Left cardiac atrium (tissue), 4 donors: ENCODE measurements around the gene ARHGEF11. TPM values are rescaled to one million over a fixed set of nuclear protein-coding genes. Genes with fewer than 3 reads are reported as not detected.

Experiments used
- ATAC-seq, 2 donors: fragments of 200-7000 bp; cut with Tn5 transposase; one replicate each; pipeline ENCODE4 v1.9.1; 2020; ENCODE audit warnings: mild to moderate bottlenecking in 2 of 2, moderate library complexity in 2 of 2
- DNase-seq: peaks from one replicate; pipeline ENCODE4 v3.0.0-alpha.2; 2020
- intact Hi-C, 2 donors: fragments of 100-400 bp; cut with DNase I; formaldehyde crosslinking; loops; one replicate each; pipeline versions ENCODE4 v1.14.1 to v1.15.1; 2022 to 2023
- total RNA-seq, 2 donors: library from RNA; stranded (reverse); fragmentation: NEBNext Ultra II Directional; extraction: Animal tissue kit (Norgen Biotek cat#: 25700); gene quantifications; one replicate each; pipeline ENCODE4 v1.2.1, GENCODE V29; 2021
- donor health status: DM: no; HTN: yes; CAD: no.
- donor health status: DM: no; HTN: yes; CAD: no; lungs with severe emphysema.
- donor health status: DM: yes; HTN: yes; CAD: no.
- donor health status: Dilated cardiomyopathy.

ARHGEF11 gene
- total RNA-seq, 2 donors from 2014 or later = 25.4 to 27.0 TPM

DNA sequence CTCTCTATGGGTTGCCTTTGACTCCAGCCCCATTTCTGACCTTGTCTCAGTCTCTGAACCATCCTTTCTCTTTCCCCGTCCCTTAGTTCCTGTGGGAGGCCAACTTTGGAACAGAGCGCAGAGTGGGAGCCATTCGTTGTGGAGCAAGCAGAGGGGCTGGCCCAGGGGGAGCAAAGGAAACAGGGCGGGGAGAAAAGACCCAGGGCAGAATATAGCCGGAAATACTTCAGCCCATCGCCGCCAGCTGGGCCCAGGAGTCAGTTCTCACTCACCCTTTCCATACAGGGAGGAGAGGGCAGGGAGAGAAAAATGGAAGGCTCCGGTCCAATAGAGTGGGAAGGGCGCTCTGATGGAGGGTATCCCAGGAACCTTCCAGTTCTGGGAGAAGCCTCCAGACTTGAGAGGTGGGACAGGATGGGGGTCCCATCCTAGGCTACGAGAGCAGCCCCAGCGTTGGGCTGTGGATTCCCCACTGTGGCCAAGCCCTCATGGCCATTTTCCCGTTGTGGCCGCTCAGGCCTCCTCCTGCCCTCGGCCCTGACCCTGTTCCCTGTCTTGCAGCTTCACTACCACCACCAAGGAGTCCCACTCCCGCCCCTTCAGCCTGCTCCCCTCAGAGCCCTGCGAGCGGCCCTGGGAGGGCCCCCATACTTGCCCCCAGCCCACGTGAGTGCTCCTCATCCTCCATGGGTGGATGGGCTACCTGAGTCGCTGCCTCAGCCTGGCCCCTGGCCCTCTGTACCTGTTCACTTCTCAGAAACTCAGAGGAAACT, 141.2 kb downstream of the ARHGEF11 start:
- DNase-seq = no peak
- ATAC-seq = no peak
- intact Hi-C loops = no loop called here

DNA sequence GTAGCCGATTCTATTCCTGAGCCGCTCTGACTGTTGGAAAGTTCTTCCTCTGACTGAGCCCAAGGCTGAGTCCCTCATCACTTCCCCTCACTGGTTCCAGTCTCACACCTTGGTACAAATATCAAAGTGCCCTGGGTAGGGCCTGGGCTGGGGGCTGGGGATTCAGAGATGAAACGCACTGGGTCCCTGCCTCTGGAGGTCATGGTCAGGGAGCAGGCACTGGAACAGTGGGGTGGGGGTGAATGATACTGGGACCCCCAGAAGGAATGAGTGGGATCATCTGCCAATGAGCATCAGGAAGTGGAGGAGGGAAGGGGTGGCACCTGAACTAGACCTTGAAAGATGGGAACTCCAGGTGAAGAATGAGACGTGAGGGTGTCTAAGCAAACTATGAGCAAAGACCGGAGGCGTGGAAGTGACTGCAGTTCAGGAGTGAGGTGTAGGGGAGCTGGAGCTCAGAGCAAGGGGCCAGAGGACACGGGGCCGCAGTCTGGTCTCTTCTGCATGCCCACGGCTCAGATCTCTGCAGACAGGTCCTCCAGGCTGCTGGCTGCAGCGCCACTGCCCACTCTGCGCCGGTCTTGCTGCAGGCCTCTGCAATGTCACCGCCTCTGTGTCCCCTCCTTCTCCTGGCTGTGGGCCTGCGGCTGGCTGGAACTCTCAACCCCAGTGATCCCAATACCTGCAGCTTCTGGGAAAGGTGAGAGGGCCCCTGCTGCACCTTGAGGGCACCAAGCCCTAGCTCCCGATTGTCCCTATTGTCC, 142.0 kb downstream of the ARHGEF11 start:
- DNase-seq (no peak), ATAC-seq (no peak)
- intact Hi-C loops = no loop called here

DNA sequence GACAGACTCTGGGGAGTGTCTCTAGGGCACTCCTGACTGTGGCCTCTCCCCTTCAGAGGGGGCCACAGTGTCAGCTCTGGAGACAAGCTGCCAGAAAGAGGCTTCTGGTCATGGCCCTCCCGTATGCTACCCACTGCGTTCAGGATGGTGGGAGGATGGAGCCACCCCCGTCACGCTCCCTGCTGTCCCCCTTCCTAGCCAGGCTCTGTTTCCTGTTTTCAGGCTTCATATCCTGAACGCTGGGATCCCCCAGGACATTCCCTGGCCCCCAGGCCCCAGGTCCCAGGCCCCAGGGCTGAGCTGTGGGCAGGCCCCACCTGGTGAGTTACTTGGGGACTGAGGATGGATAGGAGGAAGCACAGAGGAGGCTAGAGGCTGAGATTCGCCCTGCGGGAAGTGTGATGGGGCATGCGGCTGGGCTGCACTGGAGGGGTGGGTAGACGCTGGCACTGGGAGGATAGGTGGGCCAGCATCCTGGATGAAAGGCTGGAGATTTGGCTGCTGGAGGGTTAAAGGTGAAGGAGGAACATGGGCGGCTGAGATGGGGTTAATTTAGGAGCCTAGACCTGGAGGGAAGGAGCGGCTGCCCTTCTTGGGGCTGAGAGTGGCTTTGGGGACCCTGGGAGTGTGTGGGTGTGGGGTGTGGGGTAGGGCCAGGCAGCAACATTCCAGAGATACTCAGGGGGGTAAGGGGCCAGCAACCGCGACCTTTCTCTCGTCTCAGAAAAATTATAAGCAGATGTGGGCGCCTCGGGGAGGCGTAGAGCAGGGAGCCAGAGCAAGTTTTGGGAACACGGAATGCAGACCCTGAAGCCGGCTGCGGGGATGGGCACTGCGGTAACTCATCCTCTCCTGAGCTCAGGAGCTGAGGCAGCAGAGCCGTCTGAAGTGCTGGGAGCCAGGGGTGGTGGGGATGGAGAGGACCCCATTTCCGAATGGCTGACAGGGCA, 143.3 kb downstream of the ARHGEF11 start:
- DNase-seq (no peak), ATAC-seq (no peak)
- intact Hi-C loops = no loop called here

DNA sequence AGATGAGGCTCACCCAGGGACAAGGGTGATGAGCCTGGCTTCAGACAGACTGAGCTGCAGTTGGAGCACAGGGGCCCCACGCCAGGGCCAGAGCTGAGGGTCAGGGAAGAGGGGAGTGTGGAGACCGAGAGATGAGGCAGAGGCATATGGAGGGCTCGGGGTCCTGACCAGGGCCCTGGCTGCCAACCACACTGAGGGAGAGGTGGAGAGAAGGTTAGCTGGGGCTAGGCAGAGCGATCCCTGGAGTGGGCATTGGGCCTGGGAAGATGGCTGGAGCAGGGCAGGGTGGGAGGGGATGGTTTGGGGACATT, 144.0 kb downstream of the ARHGEF11 start:
- ATAC-seq = no peak
- no peak for DNase-seq
- intact Hi-C loops = no loop called here

DNA sequence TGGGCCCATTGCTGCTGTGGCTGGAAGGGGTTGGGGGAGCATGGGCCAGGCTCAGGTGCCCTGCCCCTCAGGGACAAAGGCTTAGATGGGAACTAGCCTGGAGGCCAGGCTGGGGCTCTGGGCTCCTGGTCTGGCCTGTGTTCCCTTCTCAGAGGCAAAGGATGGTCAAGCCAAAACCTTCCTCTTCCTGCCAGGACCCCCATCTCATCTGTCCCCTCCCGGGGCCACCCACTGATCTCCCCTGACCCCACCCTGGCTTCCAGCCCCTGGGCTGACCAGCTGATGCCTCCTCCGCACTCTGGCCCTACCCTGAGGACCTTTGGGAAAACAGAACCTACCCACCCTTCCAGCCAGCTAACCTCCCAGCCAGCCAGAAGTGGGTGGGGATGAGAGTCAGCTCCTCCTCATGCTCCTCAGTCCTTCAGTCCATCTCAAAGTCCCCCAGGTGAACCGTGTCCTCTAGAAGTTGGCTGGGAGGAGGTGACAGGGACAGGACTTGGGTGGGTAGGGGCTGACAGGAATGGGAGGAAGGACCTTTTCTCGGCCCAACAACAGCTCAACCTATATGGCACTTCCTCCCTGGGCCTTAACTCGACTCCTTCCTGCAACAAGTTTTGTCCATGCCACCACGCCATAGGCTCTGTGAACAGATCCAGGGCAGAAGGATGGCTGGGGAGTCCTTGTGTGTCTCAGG, 144.5 kb downstream of the ARHGEF11 start:
- intact Hi-C loops = no loop called here
- DNase-seq (no peak), ATAC-seq (no peak)

DNA sequence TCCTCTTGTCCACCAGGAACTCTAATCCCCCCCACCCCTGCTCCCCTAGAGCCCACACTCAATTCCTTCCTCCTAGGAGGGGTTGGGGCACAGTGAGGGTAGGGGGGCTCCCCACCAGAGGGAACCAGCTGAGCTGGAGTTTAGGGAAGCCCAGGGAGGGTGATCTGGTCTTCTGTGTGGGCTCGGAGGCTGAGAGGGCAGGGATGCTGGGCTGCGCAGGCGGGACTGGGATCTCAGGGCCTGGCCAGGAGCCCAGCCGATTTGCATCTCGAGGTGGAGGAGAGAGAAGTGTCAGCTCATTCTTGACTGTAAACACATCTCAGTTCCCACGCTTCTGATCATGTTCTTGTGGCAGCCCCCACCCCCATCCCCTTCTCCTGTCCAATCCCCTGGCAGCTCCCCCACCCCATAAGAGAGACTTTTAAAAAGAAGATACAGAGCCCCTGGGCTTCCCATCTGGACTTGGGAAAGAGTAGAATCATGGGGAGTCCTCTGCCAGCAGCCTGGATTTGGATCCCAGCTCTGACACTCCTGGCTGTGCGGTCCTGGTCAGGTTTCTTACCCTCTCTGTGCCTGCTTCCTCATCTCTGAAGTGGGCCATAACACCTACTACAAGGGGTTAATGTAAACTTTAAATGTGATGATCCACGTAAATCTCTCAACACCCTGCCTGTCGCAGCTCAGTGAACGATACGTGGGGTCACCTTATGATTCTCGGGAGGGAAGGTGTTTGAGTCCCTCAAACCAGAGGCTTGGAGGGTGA, 145.4 kb downstream of the ARHGEF11 start:
- DNase-seq = no peak
- intact Hi-C loops = no loop called here
- ATAC-seq = no peak

DNA sequence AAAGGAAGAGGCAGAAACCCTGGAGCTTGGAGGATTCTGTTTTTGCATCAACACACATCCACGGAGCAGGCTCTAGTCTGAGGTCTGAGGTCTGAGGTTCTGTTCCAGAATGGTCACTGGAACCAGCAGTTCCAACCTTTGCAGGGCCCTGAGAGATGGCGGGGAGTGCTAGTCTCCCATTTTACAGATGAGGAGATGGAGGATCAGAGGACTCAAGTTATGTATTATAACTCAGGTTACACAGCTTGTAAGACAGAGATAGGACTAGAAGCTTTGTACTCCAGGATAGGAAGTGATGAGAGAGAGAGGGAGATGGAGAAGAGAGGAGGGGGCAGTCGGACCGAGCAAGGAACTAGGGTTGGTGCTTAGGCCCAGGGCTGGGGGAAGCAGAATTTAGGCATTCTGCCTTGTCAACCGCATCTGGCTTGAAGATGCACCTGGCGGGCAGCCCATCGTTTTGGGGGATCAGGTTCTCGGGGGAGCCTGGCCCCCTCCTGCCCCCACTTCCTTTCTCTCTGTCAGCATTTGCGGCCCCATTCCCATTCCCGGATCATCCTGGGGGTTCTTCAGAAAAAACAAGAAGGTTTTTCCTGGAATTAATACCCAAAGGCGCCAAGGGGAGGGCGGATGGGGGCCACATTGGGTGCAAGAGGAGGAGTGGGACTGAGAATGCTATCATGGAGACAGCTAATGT, 146.4 kb downstream of the ARHGEF11 start:
- DNase-seq = no peak

DNA sequence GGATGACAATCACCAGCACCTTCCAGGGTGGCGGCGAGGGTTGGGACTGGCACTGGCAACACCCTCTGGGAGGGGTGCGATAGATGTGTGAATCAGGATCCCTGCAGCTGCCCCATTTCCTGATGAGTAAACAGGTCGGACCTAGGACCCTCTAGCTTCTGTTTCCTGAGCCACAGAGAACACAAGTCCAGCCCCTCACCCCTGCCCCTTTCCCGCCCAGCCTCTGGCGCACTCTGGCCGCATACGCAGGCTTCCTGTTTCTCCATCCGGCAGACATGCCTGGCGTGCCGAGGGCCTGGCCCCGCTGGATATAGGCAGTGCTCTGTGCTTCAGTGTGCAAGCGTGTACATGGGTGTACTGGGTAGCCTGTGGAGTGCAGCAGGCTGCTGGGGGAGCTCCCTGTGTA, 147.4 kb downstream of the ARHGEF11 start:
- ATAC-seq = peak; percentile 25 to 28
- intact Hi-C loops = no loop called here
- peak; percentile 75 for DNase-seq

More for the DNA sequence above, 146.4 kb downstream of the ARHGEF11 start:
- intact Hi-C loops = no loop called here
- ATAC-seq = no peak

DNA sequence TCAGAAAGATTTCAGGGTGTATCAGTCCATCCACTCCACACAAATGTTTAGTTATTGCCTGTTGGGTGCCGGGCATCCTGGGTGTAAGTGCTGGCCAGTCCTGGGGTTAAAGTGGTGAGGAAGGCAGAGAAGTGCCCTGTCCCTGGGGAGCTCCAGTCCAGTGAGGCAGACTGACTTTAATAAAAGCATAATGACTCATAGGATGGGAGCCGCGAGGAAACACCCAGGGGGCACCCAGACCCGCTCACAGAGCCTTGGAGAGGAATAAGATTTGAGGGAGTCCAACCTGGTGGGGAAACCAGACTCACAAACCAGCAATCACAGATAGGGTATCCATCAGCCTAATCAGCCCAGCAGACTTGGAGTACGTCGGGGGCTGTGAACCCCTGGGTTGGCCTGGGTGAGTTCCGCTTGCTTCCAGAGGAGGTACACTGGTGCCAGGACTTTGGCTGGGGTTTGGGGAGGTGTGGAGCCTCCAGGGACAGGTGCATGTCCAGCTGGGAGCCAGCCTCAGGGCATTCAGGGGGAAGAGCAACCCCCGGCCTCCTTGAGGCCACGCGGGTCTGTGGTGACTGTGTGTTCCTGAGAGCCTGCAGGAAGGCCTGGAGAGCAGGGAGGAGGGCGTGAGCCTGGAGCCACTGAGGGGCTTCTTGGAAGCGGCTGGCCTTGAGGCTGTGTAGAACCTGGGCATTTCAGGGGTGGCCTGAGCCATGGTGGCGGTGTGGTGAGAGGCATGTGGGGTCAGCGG, 148.3 kb downstream of the ARHGEF11 start:
- intact Hi-C loops = no loop called here
- ATAC-seq = peak in 1 of 2 donors; percentile 3
- no peak for DNase-seq

DNA sequence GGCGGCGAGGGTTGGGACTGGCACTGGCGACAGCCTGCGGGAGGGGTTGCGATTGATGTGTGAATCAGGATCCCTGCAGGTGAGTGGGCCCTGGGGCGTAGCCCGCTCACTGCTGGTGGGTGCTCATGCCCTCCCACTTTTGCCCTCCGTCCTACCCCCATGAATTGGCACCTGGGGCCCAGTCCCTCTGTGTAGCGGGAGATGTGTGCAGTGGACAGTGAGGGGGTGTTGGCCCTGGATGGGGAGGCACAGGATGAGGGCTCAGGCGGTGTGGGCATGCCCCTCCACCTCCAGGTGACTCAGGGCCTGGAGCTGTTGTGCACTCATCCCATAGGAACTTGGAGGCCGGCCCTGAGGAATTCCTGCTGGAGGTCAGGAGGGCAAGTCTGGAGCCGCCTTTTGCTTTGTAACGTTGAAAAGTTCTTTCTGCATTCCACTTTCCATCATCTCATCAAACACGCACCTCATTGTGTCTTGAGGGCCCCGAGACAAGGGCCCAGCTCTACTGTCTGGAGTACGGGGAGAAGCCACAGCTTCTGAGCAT, 149.0 kb downstream of the ARHGEF11 start:
- DNase-seq = peak; percentile 65
- intact Hi-C loops = no loop called here
- peak in 1 of 2 donors; percentile 36 for ATAC-seq

DNA sequence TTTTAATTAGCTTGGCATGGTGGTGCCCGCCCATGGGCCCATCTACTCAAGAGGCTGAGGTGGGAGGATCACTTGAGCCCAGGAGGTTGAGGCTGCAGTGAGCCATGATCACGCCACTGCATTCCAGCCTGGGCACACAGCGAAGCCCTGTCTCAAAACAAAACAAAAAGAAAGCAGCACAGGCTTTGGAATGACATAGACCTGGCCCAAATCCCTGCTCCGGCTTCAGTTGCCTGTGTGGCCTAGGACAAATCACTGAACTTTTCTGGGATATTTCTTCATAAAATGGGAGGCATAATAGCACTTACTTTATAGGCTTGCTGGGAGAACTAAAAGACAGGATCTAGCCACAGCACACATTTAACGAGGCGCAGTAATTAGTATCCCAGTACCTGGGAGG, 149.6 kb downstream of the ARHGEF11 start:
- intact Hi-C loops = no loop called here
- DNase-seq (no peak), ATAC-seq (no peak)

DNA sequence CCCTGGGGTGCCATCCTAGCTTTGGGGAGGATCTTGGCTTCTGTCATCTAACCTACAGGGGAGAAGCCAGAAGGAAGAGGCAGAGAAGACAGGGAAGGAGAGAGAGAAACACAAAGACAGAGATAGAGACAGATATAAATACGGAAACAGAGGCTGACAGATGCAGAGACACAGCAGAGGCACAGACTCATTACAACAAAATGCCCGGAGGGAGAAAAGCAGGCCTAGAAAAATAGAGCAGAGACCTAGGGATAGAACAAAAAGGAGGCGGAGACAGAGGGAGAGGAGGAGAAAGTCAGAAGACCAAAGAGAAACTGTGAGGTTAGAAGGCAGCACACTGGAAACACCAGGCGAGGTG, 150.1 kb downstream of the ARHGEF11 start:
- ATAC-seq (no peak), DNase-seq (no peak)
- intact Hi-C loops = no loop called here

DNA sequence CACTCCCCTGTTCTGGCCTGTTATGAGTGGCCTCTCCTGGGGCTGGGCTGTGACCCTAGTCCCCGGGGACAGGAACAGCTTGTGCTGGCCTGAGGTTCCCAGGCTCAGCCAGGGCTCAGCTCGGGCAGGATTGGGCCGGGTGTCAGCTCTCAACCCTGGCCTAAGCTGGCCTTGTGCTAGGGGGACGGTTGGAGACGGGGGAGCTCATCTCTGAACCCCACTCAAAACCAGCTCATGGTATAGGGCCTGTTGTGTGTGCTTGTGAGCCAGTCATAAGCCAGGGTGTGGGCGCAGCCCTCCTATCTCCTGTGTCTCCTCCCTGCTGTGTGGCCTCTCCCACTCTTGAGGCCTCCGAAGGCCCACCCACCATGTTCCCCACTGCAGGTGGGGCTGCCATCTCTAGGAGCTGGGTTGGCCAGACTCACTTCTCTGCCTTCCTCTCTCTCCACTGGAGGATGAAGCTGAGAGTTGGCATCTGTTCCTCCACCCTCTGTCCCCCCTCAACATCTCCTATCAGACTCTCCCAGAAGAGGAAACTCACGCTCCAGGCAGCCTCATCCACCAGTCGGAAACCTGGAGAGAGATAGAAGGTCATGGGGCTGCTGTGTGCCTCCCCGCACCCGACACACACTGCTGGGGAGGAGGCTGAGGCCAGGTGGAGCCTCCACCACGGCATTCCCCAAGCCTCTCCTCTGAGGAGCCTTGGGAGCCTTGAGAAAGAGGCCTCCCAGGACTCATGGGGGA, 150.7 kb downstream of the ARHGEF11 start:
- DNase-seq (peak; percentile 63), ATAC-seq (peak; percentile 8 to 24)
- intact Hi-C loops = loop anchor here (5.0 kb wide), 2 partner anchors 32 to 58 kb away; no protein-coding TSS in a partner anchor

DNA sequence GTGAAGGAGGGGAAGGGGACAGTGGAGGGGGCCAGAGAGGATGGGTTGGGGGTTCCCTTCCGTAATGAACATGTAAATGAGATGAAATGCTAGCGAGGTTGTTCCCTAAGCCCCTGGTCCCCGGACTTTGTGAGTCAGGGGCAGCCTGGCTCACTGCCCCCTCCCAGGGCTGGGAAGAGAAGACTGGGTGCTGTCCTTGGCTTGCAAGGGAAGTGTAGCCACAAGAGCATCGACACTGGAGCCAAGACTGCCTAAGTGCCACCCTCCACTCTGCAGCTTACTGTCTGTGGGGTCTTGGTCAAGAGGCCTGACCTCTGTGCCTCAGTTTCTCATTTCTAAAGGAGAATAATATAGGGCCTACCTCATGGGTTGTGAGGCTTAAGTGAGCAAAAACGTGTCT, 151.5 kb downstream of the ARHGEF11 start:
- intact Hi-C loops = loop anchor here (5.0 kb wide), 2 partner anchors 33 to 57 kb away; no protein-coding TSS in a partner anchor
- DNase-seq = no peak
- no peak for ATAC-seq

DNA sequence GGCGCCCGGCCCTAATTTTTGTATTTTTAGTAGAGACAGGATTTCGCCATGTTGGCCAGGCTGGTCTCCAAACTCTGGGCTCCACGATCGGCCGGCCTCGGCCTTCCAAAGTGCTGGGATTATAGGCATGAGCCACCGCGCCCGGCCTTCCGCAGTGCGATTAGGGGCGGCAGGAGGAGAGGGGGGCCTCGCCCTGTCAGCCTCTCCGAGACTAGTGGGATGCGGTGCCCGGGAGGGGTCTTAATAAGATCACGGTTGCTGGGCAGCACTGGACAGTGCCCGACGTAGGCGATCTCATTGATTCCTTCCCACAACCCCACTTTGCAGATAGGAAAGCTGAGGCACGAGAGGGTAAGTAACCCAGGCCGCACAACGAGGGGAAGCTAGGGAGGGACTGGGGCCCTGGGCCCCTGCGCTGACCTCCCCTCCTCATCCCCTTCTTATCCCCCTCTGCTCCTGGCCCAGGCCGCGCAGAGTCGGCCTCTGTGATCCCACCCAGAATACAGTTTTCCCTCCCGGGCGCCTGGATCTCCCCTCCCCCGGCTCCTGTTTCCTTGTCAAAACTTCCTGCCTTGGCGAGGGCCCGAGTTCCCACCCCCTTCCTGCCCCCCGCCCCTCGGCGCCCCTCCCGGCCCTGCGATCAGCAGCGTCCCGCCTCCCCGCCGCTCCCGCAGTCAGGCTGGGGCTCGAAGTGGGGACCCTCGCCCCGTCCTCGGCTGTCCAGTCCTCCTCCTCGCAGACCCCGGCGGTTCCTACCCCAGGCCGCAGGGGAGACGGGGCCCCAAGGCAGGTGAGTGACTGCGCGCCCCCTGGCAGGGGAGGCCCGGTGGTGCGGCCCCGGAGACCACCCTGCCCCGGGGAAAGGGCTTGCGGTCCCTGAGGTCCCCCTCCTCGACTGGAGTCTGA, 152.2 kb downstream of the ARHGEF11 start, which contains the start of gene PEAR1:
TSS of gene PEAR1 (plus strand) at position 671 of the 906 bp plus-strand sequence. CDS start 10,209 bp downstream, outside the sequence.
- DNase-seq (peak; percentile 79), ATAC-seq (peak; percentile 30 to 42)
- intact Hi-C loops = loop anchor here (2.0 to 5.0 kb wide), 3 partner anchors 28 to 56 kb away; partner anchors contain the start of gene LRRC71 (in 1 of the 2)
